ENCODE measurements around the gene DIP2B.

DNA sequence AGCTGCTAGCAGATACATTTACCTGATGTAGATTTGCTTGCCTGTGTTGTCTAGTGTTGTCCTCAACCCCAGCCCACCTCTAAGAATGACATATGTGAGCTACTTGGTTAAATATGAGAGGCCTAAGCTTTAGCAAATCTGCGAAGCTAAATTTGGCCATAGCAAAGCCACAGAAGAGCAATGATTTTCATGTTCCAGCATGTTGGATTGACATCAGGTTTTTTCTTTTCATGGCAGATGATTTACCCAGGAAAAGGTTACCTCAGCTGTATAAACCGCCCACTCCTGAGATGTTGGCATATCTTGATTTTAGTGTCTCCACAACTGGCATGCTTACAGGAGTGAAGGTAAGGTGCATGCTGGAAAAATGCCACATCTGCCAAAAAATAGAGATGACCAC lies 222.7 kb downstream of the DIP2B start:
- TF ChIP-seq CAMTA2 (CRISPR knock-in tag; IDR thresholded peaks at IDR 0.05; ENCODE audit: borderline replicate concordance) = no peak
- TF ChIP-seq, protein P1, sequence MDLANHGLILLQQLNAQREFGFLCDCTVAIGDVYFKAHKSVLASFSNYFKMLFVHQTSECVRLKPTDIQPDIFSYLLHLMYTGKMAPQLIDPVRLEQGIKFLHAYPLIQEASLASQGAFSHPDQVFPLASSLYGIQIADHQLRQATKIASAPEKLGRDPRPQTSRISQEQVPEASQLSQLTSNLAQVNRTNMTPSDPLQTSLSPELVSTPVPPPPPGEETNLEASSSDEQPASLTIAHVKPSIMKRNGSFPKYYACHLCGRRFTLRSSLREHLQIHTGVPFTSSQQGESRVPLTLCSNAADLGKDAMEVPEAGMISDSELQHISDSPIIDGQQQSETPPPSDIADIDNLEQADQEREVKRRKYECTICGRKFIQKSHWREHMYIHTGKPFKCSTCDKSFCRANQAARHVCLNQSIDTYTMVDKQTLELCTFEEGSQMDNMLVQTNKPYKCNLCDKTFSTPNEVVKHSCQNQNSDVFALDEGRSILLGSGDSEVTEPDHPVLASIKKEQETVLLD (CRISPR knock-in tag; IDR thresholded peaks at IDR 0.05; ENCODE audit: low read depth) = no peak
- TF ChIP-seq NRL (CRISPR knock-in tag; IDR thresholded peaks at IDR 0.05; ENCODE audit: borderline replicate concordance) = no peak
- TF ChIP-seq BHLHE40 (IDR thresholded peaks at IDR 0.05; ENCODE audit: low read length) = no peak
- no peak for TF ChIP-seq RARA (CRISPR knock-in tag; IDR thresholded peaks at IDR 0.05)
